ENCODE measurements around the gene CRYBG3. TPM values are rescaled to one million over a fixed set of nuclear protein-coding genes. Genes with fewer than 3 reads are reported as not detected.

The CRYBG3 gene
- total RNA-seq, 1 donor from 2014 or later: 22.6 TPM

DNA sequence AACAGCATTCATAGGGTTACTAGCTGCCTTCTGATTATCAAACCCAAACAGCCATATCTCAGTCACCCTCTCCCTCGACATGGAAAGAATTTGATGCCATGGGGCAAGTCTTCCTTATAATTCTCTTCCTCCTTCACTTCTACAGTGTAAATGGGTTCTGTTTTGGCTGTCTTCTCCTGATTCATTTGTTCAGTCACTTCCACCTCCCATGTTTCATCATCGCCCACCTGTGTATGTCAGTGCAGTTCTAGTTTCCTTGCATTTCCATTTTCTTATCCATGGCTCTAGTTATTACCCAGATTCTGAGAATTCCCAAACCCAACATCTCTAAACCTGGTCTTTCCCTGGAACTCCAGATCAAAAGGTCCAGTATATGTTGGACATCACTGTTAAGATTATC is 109.4 kb downstream of the CRYBG3 start:
- intact Hi-C loops (cut with DNase I): no loop called here
- Histone ChIP-seq H3K4me1 (no peaks in the 10 kb centered on the region), H3K9me3 (no peaks in the 10 kb centered on the region), H3K27me3 (no peaks in the 10 kb centered on the region), H3K27ac (no peak overlapping the region), H3K4me3 (no peak overlapping the region), H3K36me3 (peaks cover 0 to 34% of the 10 kb centered on the region in 2 donors)
- DNase-seq (ENCODE audit: extremely low spot score in 2 of 2): no peak
- TF ChIP-seq POLR2A (IDR thresholded peaks at IDR 0.05): no peak
- TF ChIP-seq, protein P1, sequence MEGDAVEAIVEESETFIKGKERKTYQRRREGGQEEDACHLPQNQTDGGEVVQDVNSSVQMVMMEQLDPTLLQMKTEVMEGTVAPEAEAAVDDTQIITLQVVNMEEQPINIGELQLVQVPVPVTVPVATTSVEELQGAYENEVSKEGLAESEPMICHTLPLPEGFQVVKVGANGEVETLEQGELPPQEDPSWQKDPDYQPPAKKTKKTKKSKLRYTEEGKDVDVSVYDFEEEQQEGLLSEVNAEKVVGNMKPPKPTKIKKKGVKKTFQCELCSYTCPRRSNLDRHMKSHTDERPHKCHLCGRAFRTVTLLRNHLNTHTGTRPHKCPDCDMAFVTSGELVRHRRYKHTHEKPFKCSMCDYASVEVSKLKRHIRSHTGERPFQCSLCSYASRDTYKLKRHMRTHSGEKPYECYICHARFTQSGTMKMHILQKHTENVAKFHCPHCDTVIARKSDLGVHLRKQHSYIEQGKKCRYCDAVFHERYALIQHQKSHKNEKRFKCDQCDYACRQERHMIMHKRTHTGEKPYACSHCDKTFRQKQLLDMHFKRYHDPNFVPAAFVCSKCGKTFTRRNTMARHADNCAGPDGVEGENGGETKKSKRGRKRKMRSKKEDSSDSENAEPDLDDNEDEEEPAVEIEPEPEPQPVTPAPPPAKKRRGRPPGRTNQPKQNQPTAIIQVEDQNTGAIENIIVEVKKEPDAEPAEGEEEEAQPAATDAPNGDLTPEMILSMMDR (IDR thresholded peaks at IDR 0.05): no peak

DNA sequence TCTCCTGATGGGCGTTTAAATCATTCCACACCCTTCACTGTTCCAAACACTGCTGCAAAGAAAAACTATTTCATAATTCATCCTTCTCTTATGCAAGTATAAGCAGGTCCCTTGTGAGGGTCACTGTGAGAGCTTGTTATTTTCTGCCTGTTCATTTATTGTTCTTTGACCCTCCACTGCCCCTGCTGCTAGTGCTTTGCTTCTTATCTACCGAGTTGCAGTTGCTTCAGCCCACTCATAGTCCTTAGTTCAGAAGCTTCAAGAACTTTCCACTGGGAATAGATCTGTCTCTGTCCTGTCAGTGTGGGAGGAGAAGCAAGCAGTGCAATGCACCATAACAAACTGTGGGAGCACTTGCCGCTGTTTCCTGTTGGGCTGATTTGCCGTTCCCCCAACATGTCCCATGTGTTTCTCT is 110.6 kb downstream of the CRYBG3 start:
- DNase-seq (ENCODE audit: extremely low spot score in 2 of 2): no peak
- intact Hi-C loops (cut with DNase I): no loop called here
- no peaks in the 10 kb centered on the region for H3K27me3 ChIP-seq

DNA sequence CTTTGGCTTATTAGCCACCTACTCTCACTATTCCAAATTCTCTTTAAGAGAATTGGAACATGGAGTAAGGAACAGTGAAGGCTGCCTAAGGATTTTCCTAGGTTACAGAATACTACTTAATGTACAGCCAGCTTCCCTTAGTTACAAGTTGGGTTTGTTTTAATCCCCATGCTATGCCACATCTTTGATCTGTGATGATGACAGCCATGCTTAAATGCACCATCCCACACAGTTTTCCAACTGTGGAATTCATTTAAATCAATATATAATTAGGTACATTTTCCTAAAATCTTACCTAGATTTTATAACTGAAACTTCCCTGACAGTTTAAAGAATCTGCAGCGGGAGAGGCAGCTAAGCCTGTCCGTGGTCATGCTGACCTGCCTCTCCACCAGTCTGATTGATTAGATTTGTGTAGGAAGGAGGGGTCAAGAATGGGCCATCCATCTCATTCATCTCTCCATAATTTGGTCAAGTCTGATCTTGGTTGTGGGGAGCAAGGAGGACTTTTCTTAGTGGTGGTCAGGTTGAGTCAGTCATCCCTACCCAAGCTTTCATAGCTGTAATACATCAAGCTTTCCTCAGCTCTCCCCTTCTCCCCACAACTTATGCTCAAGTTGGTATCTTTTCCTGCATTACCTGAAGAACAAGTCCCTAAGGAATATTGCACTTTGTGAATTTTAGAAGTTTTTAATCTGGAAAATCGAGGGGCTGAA is 113.3 kb downstream of the CRYBG3 start:
- Histone ChIP-seq H3K27me3 (no peaks in the 10 kb centered on the region), H3K36me3 (peaks cover 0 to 47% of the 10 kb centered on the region in 2 donors), H3K27ac (no peak overlapping the region), H3K9me3 (no peaks in the 10 kb centered on the region), H3K4me3 (no peak overlapping the region), H3K4me1 (no peaks in the 10 kb centered on the region)
- intact Hi-C loops (cut with DNase I): no loop called here
- TF ChIP-seq, protein P1 (IDR thresholded peaks at IDR 0.05): no peak
- TF ChIP-seq POLR2A (IDR thresholded peaks at IDR 0.05) (no peak), POLR2AphosphoS5 (IDR thresholded peaks at IDR 0.05; ENCODE audit: insufficient read depth in 1 of 2, low read depth in 1 of 2) (no peak)
- no peak for DNase-seq (ENCODE audit: extremely low spot score in 2 of 2)

More for the DNA sequence above, 110.6 kb downstream of the CRYBG3 start:
- Histone ChIP-seq H3K4me3 (no peak overlapping the region), H3K9me3 (no peaks in the 10 kb centered on the region), H3K27ac (no peak overlapping the region), H3K4me1 (no peaks in the 10 kb centered on the region), H3K36me3 (peaks cover 0 to 42% of the 10 kb centered on the region in 2 donors)
- TF ChIP-seq, protein P1 (IDR thresholded peaks at IDR 0.05): no peak
- TF ChIP-seq POLR2A (IDR thresholded peaks at IDR 0.05) (no peak), POLR2AphosphoS5 (IDR thresholded peaks at IDR 0.05; ENCODE audit: insufficient read depth in 1 of 2, low read depth in 1 of 2) (no peak)

DNA sequence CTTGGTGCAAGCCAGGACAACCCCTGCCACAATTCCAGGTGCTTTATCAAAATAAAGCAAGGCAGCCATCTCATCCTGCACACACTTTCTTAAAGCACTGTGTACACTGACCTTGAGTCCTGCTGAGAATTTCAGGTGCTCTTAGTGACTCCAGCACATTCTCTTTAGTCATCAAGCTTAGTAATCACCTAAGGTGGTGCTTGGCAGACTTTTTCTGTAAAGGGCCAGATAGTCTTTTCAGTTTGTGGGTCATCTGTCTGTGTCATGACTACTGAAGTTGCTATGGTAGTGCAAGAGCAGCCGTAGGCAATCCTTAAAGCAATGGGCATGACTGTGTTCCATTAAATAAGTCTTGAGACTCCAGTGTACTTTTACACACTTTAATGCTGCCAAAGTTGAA is 114.0 kb downstream of the CRYBG3 start:
- Histone ChIP-seq H3K9me3 (no peaks in the 10 kb centered on the region), H3K4me1 (no peaks in the 10 kb centered on the region), H3K36me3 (peaks cover 0 to 43% of the 10 kb centered on the region in 2 donors), H3K4me3 (no peak overlapping the region), H3K27ac (no peak overlapping the region), H3K27me3 (no peaks in the 10 kb centered on the region)
- TF ChIP-seq POLR2AphosphoS5 (IDR thresholded peaks at IDR 0.05; ENCODE audit: insufficient read depth in 1 of 2, low read depth in 1 of 2) (no peak), POLR2A (IDR thresholded peaks at IDR 0.05) (no peak)
- TF ChIP-seq, protein P1 (IDR thresholded peaks at IDR 0.05): no peak
- intact Hi-C loops (cut with DNase I): no loop called here
- DNase-seq (ENCODE audit: extremely low spot score in 2 of 2): no peak

- Histone ChIP-seq H3K9me3 (no peaks in the 10 kb centered on the region), H3K4me3 (no peak overlapping the region), H3K27me3 (no peaks in the 10 kb centered on the region), H3K36me3 (peaks cover 0 to 48% of the 10 kb centered on the region in 2 donors), H3K4me1 (no peaks in the 10 kb centered on the region), H3K27ac (no peak overlapping the region)
- TF ChIP-seq POLR2A (IDR thresholded peaks at IDR 0.05) (no peak), POLR2AphosphoS5 (IDR thresholded peaks at IDR 0.05; ENCODE audit: insufficient read depth in 1 of 2, low read depth in 1 of 2) (no peak)
- TF ChIP-seq, protein P1 (IDR thresholded peaks at IDR 0.05): no peak
- intact Hi-C loops (cut with DNase I): no loop called here
- DNase-seq (ENCODE audit: extremely low spot score in 2 of 2): no peak
Measured at GRCh38 chr3:97937205-97937604, 115.4 kb downstream of the CRYBG3 start.

Data from vagina (tissue), 2 donors.